K562 (cell line): ENCODE data around the gene BNIP1. TPM values are rescaled to one million over a fixed set of nuclear protein-coding genes. Genes with fewer than 3 reads are reported as not detected.

Source experiments
- ATAC-seq: fragments of 200-7000 bp; cut with Tn5 transposase; 3 replicates; pipeline ENCODE4 v1.9.1; 2020; ENCODE audit warnings: moderate library complexity
- BruUV-seq: library from RNA; stranded (reverse); fragments of 400-500 nt; replicated peaks from 2 replicates; lab custom pipeline; 2021; lab: Mats Ljungman, UMichigan
- CTCF ChIA-PET: fragments of 300-600 bp; formaldehyde crosslinking; extraction: SDS; loops from one replicate; lab custom pipeline; 2021; ENCODE audit warnings: low intra/inter-chr PET ratio; lab: Yijun Ruan, JAX
- POLR2A ChIA-PET: fragments of 300-600, 350-650 bp; sonication (Branson Sonifier 250); formaldehyde crosslinking; extraction: SDS; loops from one replicate; lab custom pipeline; 2021; ENCODE audit warnings: antibody characterized with exemption, inconsistent platforms; lab: Yijun Ruan, JAX
- DNase-seq, 4 experiments: peaks; one replicate each; pipeline versions ENCODE4 v3.0.0 to v3.0.0-alpha.2; 2011 to 2018; ENCODE audit warnings: low spot score in 3 of 4, mixed read lengths in 3 of 4; ENCODE audit errors: extremely low read depth in 1 of 4
- FAIRE-seq: peaks from 2 replicates; lab custom pipeline; 2011; peaks lifted over from hg19 to GRCh38; lab: Jason Lieb, UNC
- H2AFZ ChIP-seq: 2 replicates; pipeline ENCODE4 v1.6.0; 2011; ENCODE audit warnings: low read depth, low read length, control low read depth, inconsistent platforms
- H3K27ac ChIP-seq: fragments of 200-600 bp; 3 replicates; pipeline ENCODE4 v1.8.0; 2011; ENCODE audit warnings: low read depth, mild to moderate bottlenecking, control low read depth, inconsistent platforms, low read length, moderate library complexity, mixed read lengths; ENCODE audit errors: extremely low read depth
- H3K27me3 ChIP-seq, 2 experiments: fragments of 300-600 bp in 1 of 2; 2 replicates in 1 of 2; 3 replicates in 1 of 2; pipeline versions ENCODE4 v1.6.0 to v1.8.0; 2011; ENCODE audit warnings: inconsistent platforms in 2 of 2, low read length in 2 of 2, mild to moderate bottlenecking in 1 of 2, mixed read lengths in 1 of 2, moderate library complexity in 1 of 2; ENCODE audit not compliant: control insufficient read depth in 2 of 2, insufficient read depth in 2 of 2
- H3K36me3 ChIP-seq: fragments of 300-600 bp; 3 replicates; pipeline ENCODE4 v1.8.0; 2011; ENCODE audit warnings: mild to moderate bottlenecking, low read length, inconsistent platforms; ENCODE audit not compliant: control insufficient read depth, insufficient read depth
- H3K4me1 ChIP-seq, 2 experiments: fragments of 200-600 bp in 1 of 2; replicated peaks in 1 of 2; 2 replicates in 1 of 2; 3 replicates in 1 of 2; pipeline versions ENCODE4 v1.5.1 to v1.8.0; 2011; ENCODE audit warnings: inconsistent platforms in 2 of 2, low read length in 2 of 2, mild to moderate bottlenecking in 1 of 2, mixed read lengths in 1 of 2, moderate library complexity in 1 of 2; ENCODE audit not compliant: control insufficient read depth in 2 of 2, insufficient read depth in 2 of 2
- H3K4me2 ChIP-seq: 2 replicates; pipeline ENCODE4 v1.6.1; 2011; ENCODE audit warnings: low read length, control low read depth, inconsistent platforms, mixed read lengths; ENCODE audit not compliant: insufficient read depth
- H3K4me3 ChIP-seq: fragments of 200-600 bp; sonication (generic), shearing (Covaris generic); 2 replicates; pipeline ENCODE4 v1.5.1; 2016; ENCODE audit warnings: control low read depth, inconsistent platforms
- H3K79me2 ChIP-seq: fragments of 200-600 bp; 3 replicates; pipeline ENCODE4 v1.8.0; 2011; ENCODE audit warnings: low read length, inconsistent platforms; ENCODE audit not compliant: control insufficient read depth, insufficient read depth
- H3K9ac ChIP-seq, 2 experiments: 2 replicates each; pipeline versions ENCODE4 v1.6.0 to v1.6.1; 2011; ENCODE audit warnings: low read depth in 2 of 2, low read length in 2 of 2, control low read depth in 1 of 2, inconsistent platforms in 1 of 2, mild to moderate bottlenecking in 1 of 2, mixed read lengths in 1 of 2; ENCODE audit not compliant: insufficient read depth in 1 of 2
- H3K9me1 ChIP-seq: one replicate; pipeline ENCODE4 v1.6.0; 2011; ENCODE audit warnings: inconsistent platforms, mild to moderate bottlenecking, low read length, moderate library complexity; ENCODE audit not compliant: control insufficient read depth, insufficient read depth
- H3K9me3 ChIP-seq: replicated peaks from 2 replicates; pipeline ENCODE4 v1.5.1; 2011; ENCODE audit warnings: low read depth, low read length, inconsistent platforms; ENCODE audit not compliant: control insufficient read depth, insufficient read depth
- H4K20me1 ChIP-seq: replicated peaks from 2 replicates; pipeline ENCODE4 v1.6.1; 2011; ENCODE audit warnings: low read length, inconsistent platforms, mixed read lengths; ENCODE audit not compliant: control insufficient read depth, insufficient read depth
- CBFB ChIP-seq: sonication (generic); formaldehyde crosslinking; IDR thresholded peaks from 2 replicates; pipeline ENCODE4 v1.4.0; 2020; ENCODE audit warnings: mild to moderate bottlenecking, missing genetic modification reagents
- CCNT2 ChIP-seq: IDR thresholded peaks from 2 replicates; pipeline ENCODE4 v1.6.1; 2011; ENCODE audit warnings: borderline replicate concordance, low read depth, mild to moderate bottlenecking, moderate library complexity, mixed read lengths, low read length; ENCODE audit not compliant: insufficient read length; ENCODE audit errors: extremely low read depth
- CREBBP ChIP-seq: IDR thresholded peaks from one replicate; pipeline ENCODE4 v1.6.1; 2012; ENCODE audit warnings: low read depth, mild to moderate bottlenecking, control low read depth, inconsistent platforms, low read length
- DMBX1 ChIP-seq: fragments of 250-450 bp; sonication (Bioruptor Pico); IDR thresholded peaks from 2 replicates; pipeline ENCODE4 v1.8.0; 2022; ENCODE audit warnings: inconsistent platforms, mild to moderate bottlenecking, moderate library complexity, borderline replicate concordance
- EP300 ChIP-seq: IDR thresholded peaks from 2 replicates; pipeline ENCODE4 v1.6.1; 2012; ENCODE audit warnings: low read length, improper control_type of control experiment
- ESRRA ChIP-seq: fragments of 450-650 bp; IDR thresholded peaks from 2 replicates; pipeline ENCODE4 v1.6.1; 2014; ENCODE audit warnings: low read depth, mild to moderate bottlenecking, moderate library complexity, borderline replicate concordance
- HMG20A ChIP-seq: fragments of 450-650 bp; formaldehyde crosslinking; conservative IDR thresholded peaks from 2 replicates; pipeline ENCODE4 v1.4.0; 2020; ENCODE audit warnings: mild to moderate bottlenecking, mixed read lengths
- KLF13 ChIP-seq: fragments of 450-650 bp; IDR thresholded peaks from 2 replicates; pipeline ENCODE4 v1.6.1; 2016; ENCODE audit warnings: missing genetic modification characterization, low read depth, mild to moderate bottlenecking, missing compliant biosample characterization, moderate library complexity, borderline replicate concordance
- NFIX ChIP-seq: fragments of 250-450 bp; sonication (Bioruptor Pico); IDR thresholded peaks from 2 replicates; pipeline ENCODE4 v1.4.0; 2020; ENCODE audit warnings: low read depth, mild to moderate bottlenecking, moderate library complexity
- RUNX1 ChIP-seq: sonication (generic); IDR thresholded peaks from 2 replicates; pipeline ENCODE4 v1.6.1; 2016; ENCODE audit warnings: antibody characterized with exemption, low read depth
- SMAD4 ChIP-seq: fragments of 250-450 bp; sonication (Bioruptor Pico); conservative IDR thresholded peaks from 2 replicates; pipeline ENCODE4 v1.8.0; 2021; ENCODE audit warnings: inconsistent platforms, mild to moderate bottlenecking, moderate library complexity
- TRIM25 ChIP-seq: fragments of 450-650 bp; IDR thresholded peaks from 2 replicates; pipeline ENCODE4 v1.7.0; 2016; ENCODE audit warnings: borderline replicate concordance
- TSC22D4 ChIP-seq: fragments of 450-650 bp; IDR thresholded peaks from 2 replicates; pipeline ENCODE4 v1.6.1; 2016; ENCODE audit warnings: missing genetic modification characterization, missing biosample characterization, control low read depth
- ZNF263 ChIP-seq: sonication (generic); formaldehyde crosslinking; IDR thresholded peaks from 2 replicates; pipeline ENCODE4 v1.8.0; 2022; ENCODE audit warnings: mild to moderate bottlenecking, missing genetic modification reagents, borderline replicate concordance
- ZNF584 ChIP-seq: fragments of 200-800 bp; sonication (Bioruptor generic); IDR thresholded peaks from 2 replicates; pipeline ENCODE4 v1.6.1; 2016; ENCODE audit warnings: low read depth, mild to moderate bottlenecking, missing genetic modification characterization, missing compliant biosample characterization
- WGBS: fragments of 100-300 bp; shearing (Covaris generic); methylation state at CpG from one replicate; pipeline ENCODE4 v1.1.6; 2016; ENCODE audit warnings: low coverage, mixed read lengths; ENCODE audit not compliant: insufficient coverage; ENCODE audit errors: missing lambda C conversion rate; 5-methylcytosine and 5-hydroxymethylcytosine counted together
- in situ Hi-C: fragments of 300-500 bp; cut with MboI; formaldehyde crosslinking; loops from 4 replicates; pipeline ENCODE4 v1.15.0; 2018; ENCODE audit warnings: inconsistent platforms, mixed read lengths
- intact Hi-C: fragments of 100-400 bp; cut with micrococcal nuclease; formaldehyde crosslinking; loops from 2 replicates; pipeline ENCODE4 v1.14.2; 2022
- polyA plus RNA-seq, 8 experiments: library from polyadenylated mRNA; depleted of rRNA in 4 of 8; stranded (reverse) in 5 of 8; unstranded in 3 of 8; fragments of >200 nt; fragmentation: Nextera tagmentation in 2 of 8; fragmentation: Illumina TruSeq in 1 of 8; extraction: Ambion mirVana in 2 of 8; extraction: Trizol in 1 of 8; gene quantifications; 2 replicates each; pipeline versions ENCODE4 v1.2.1 to v1.2.3, GENCODE V29; 2011 to 2014; ENCODE audit warnings: inconsistent platforms in 1 of 8, missing spikeins in 1 of 8
- total RNA-seq, 7 experiments: library from RNA; depleted of rRNA in 6 of 7; stranded (reverse); fragments of >200 nt in 6 of 7; fragmentation: Illumina TruSeq in 2 of 7; extraction: Trizol in 2 of 7; gene quantifications; 2 replicates each; pipeline versions ENCODE4 v1.2.1 to v1.2.3, GENCODE V29; 2011 to 2021; ENCODE audit warnings: low replicate concordance in 1 of 7
- TF ChIP-seq, protein P1 (sequence below): sonication (generic); formaldehyde crosslinking; IDR thresholded peaks from 2 replicates; pipeline ENCODE4 v1.9.0; 2022; ENCODE audit warnings: mild to moderate bottlenecking, missing genetic modification reagents
- TF ChIP-seq, protein P2 (sequence below): fragments of 250-450 bp; sonication (Bioruptor Pico); IDR thresholded peaks from 2 replicates; pipeline ENCODE4 v1.8.0; 2022; ENCODE audit warnings: inconsistent platforms, mild to moderate bottlenecking, moderate library complexity, borderline replicate concordance
- TF ChIP-seq, protein P3 (sequence below): fragments of 450-650 bp; formaldehyde crosslinking; conservative IDR thresholded peaks from 2 replicates; pipeline ENCODE4 v1.4.0; 2022; ENCODE audit warnings: mild to moderate bottlenecking, missing genetic modification characterization

BNIP1 gene
- total and polyA plus RNA-seq, 9 of the 15 experiments (the other 6 are each of a cell fraction or from before 2014, with no cell fraction given), result 18.8 to 65.0 (median 26.2) TPM

DNA sequence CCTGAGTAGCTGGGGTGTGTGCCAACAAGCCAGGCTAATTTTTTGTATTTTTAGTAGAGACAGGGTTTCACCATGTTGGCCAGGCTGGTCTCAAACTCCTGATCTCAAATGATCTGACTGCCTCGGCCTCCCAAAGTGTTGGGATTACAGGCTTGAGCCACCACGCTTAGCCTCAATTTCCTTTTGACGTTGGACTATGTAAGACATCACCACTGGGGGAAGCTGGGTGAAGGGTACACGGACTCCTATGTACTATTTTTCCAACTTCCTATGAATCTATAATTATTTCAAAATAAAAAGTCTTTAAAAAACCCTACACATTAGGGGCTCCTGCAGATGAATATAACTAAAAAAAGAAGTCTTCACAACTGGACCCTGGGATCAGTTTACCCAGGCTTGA is 46.7 kb downstream of the BNIP1 start:
- no TSS peak for BruUV-seq
- Histone ChIP-seq H3K79me2 (no peaks in the 10 kb centered on the region), H3K9ac (no peak overlapping the region), H3K4me2 (no peak overlapping the region), H3K4me1 (no peaks in the 10 kb centered on the region), H3K4me3 (no peak overlapping the region), H4K20me1 (peaks cover 4% of the 10 kb centered on the region; the same call in 1 of the 2 replicates), H3K27ac (no peak overlapping the region), H3K9me1 (no peaks in the 10 kb centered on the region), H3K9me3 (no peaks in the 10 kb centered on the region), H3K36me3 (no peaks in the 10 kb centered on the region), H2AFZ (no peak overlapping the region), H3K27me3 (peaks cover 18 to 67% of the 10 kb centered on the region in 2 experiments; a peak in 4 of 5 replicates)
- CTCF ChIA-PET, result no interaction called here
- intact Hi-C loops, result no loop called here
- POLR2A ChIA-PET, result interaction anchor here (1.4 kb wide), 1 partner anchor 11 kb away, joined by 3 read pairs; no protein-coding TSS in a partner anchor
- DNase-seq, result no peak
- in situ Hi-C loops, result no loop called here
- no peak for FAIRE-seq
- ATAC-seq, result no peak
- 2% methylated on average over 4 of the region's 4 CpGs for WGBS
- TF ChIP-seq ESRRA (no peak), ZNF584 (CRISPR knock-in tag) (no peak), CCNT2 (no peak), CREBBP (no peak), NFIX (CRISPR knock-in tag) (no peak), EP300 (no peak), HMG20A (CRISPR knock-in tag) (no peak), SMAD4 (CRISPR knock-in tag) (no peak), KLF13 (tag) (no peak), TSC22D4 (tag) (no peak), ZNF263 (CRISPR knock-in tag) (no peak), RUNX1 (no peak), CBFB (CRISPR knock-in tag) (no peak), TRIM25 (no peak), DMBX1 (CRISPR knock-in tag) (no peak)
- TF ChIP-seq, protein P1, sequence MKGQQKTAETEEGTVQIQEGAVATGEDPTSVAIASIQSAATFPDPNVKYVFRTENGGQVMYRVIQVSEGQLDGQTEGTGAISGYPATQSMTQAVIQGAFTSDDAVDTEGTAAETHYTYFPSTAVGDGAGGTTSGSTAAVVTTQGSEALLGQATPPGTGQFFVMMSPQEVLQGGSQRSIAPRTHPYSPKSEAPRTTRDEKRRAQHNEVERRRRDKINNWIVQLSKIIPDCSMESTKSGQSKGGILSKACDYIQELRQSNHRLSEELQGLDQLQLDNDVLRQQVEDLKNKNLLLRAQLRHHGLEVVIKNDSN (CRISPR knock-in tag), result no peak
- TF ChIP-seq, protein P2, sequence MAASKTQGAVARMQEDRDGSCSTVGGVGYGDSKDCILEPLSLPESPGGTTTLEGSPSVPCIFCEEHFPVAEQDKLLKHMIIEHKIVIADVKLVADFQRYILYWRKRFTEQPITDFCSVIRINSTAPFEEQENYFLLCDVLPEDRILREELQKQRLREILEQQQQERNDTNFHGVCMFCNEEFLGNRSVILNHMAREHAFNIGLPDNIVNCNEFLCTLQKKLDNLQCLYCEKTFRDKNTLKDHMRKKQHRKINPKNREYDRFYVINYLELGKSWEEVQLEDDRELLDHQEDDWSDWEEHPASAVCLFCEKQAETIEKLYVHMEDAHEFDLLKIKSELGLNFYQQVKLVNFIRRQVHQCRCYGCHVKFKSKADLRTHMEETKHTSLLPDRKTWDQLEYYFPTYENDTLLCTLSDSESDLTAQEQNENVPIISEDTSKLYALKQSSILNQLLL (CRISPR knock-in tag), result no peak
- TF ChIP-seq, protein P3, sequence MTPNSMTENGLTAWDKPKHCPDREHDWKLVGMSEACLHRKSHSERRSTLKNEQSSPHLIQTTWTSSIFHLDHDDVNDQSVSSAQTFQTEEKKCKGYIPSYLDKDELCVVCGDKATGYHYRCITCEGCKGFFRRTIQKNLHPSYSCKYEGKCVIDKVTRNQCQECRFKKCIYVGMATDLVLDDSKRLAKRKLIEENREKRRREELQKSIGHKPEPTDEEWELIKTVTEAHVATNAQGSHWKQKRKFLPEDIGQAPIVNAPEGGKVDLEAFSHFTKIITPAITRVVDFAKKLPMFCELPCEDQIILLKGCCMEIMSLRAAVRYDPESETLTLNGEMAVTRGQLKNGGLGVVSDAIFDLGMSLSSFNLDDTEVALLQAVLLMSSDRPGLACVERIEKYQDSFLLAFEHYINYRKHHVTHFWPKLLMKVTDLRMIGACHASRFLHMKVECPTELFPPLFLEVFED (CRISPR knock-in tag), result no peak
